Measurements from ENCODE around the gene CEBPG. TPM values are rescaled to one million over a fixed set of nuclear protein-coding genes. Genes with fewer than 3 reads are reported as not detected.

The CEBPG gene
- total and polyA plus RNA-seq, 9 of the 15 experiments (the other 6 are each of a cell fraction or from before 2014, with no cell fraction given) = 9.5 to 34.9 (median 30.9) TPM

DNA sequence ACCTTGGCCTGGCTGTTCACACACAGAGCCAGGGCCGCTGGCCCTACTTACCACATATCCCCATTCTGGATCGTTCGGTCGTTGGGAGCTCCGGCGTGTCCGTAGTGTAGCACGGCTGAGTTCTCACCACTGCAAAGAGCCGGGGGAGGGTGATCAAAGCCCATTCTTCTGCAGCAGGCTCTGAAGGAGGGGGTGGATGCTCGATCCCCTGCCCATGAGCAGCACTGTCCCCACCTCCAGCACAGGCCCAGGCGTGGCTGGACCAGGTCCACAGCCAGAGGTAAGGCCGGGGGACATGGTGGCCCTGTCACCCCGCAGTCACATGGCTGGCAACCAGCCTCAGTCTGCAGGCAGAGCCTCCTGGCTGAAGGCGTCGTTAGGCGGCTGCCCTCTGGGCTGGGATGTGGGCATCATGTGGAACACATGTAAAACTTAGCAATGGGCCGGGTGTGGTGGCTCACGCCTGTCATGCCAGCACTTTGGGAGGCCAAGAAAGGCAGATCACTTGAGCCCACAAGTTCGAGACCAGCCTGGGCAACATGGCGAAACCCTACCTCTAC lies 38.2 kb downstream of the CEBPG start:
- Histone ChIP-seq H3K36me3 (ENCODE audit: control insufficient read depth, insufficient read depth, low read length) (no peaks in the 10 kb centered on the region), H3K4me2 (ENCODE audit: insufficient read depth, low read length) (no peak overlapping the region), H4K20me1 (replicated peaks; ENCODE audit: control insufficient read depth, insufficient read depth, low read length) (peaks cover 18% of the 10 kb centered on the region), H3K4me1 (replicated peaks in 1 of 2; ENCODE audit: control insufficient read depth in 2 of 2, insufficient read depth in 2 of 2, low read length in 2 of 2) (peaks cover 0 to 19% of the 10 kb centered on the region in 2 experiments; a peak in 2 of 5 replicates), H3K9ac (ENCODE audit: insufficient read depth in 1 of 2, low read depth in 2 of 2, low read length in 2 of 2) (no peak overlapping the region), H3K4me3 (no peak overlapping the region), H2AFZ (ENCODE audit: low read depth, low read length) (no peak overlapping the region), H3K9me3 (replicated peaks; ENCODE audit: control insufficient read depth, insufficient read depth, low read depth, low read length) (no peaks in the 10 kb centered on the region), H3K9me1 (ENCODE audit: control insufficient read depth, insufficient read depth, low read length) (no peaks in the 10 kb centered on the region), H3K79me2 (ENCODE audit: control insufficient read depth, insufficient read depth, low read length) (no peaks in the 10 kb centered on the region), H3K27ac (ENCODE audit: extremely low read depth, low read depth, low read length) (no peak overlapping the region), H3K27me3 (ENCODE audit: control insufficient read depth in 2 of 2, insufficient read depth in 2 of 2, low read length in 2 of 2) (peaks cover 0 to 21% of the 10 kb centered on the region in 2 experiments; a peak in 2 of 5 replicates)
- CTCF ChIA-PET (ENCODE audit: low intra/inter-chr PET ratio) = no interaction called here
- ATAC-seq (no peak), DNase-seq (ENCODE audit: extremely low read depth in 1 of 4, low spot score in 3 of 4) (no peak), FAIRE-seq (no peak)
- TF ChIP-seq CREM (IDR thresholded peaks at IDR 0.05; ENCODE audit: low read depth) (no peak), U2AF1 (optimal IDR thresholded peaks at IDR 0.05; ENCODE audit: low read depth, low read length) (no peak), DACH1 (IDR thresholded peaks at IDR 0.05; ENCODE audit: partially characterized antibody) (no peak), SRSF3 (IDR thresholded peaks at IDR 0.05; ENCODE audit: insufficient read depth, low read length) (no peak), MXI1 (IDR thresholded peaks at IDR 0.05; ENCODE audit: low read depth, low read length) (no peak), SMC3 (conservative IDR thresholded peaks at IDR 0.05; ENCODE audit: insufficient read depth, low read depth, low read length) (no peak), HEY1 (CRISPR knock-in tag; IDR thresholded peaks at IDR 0.05; ENCODE audit: borderline replicate concordance) (no peak), BCL6 (CRISPR knock-in tag; IDR thresholded peaks at IDR 0.05) (no peak), SNIP1 (IDR thresholded peaks at IDR 0.05; ENCODE audit: low read depth) (no peak), PCBP1 (IDR thresholded peaks at IDR 0.05; ENCODE audit: low read depth, low read length, poor library complexity, severe bottlenecking) (no peak), KDM2B (CRISPR knock-in tag; IDR thresholded peaks at IDR 0.05) (no peak), ZNF263 (CRISPR knock-in tag; IDR thresholded peaks at IDR 0.05; ENCODE audit: borderline replicate concordance) (no peak), ZNF57 (CRISPR knock-in tag; IDR thresholded peaks at IDR 0.05) (no peak)
- TF ChIP-seq, protein P1, sequence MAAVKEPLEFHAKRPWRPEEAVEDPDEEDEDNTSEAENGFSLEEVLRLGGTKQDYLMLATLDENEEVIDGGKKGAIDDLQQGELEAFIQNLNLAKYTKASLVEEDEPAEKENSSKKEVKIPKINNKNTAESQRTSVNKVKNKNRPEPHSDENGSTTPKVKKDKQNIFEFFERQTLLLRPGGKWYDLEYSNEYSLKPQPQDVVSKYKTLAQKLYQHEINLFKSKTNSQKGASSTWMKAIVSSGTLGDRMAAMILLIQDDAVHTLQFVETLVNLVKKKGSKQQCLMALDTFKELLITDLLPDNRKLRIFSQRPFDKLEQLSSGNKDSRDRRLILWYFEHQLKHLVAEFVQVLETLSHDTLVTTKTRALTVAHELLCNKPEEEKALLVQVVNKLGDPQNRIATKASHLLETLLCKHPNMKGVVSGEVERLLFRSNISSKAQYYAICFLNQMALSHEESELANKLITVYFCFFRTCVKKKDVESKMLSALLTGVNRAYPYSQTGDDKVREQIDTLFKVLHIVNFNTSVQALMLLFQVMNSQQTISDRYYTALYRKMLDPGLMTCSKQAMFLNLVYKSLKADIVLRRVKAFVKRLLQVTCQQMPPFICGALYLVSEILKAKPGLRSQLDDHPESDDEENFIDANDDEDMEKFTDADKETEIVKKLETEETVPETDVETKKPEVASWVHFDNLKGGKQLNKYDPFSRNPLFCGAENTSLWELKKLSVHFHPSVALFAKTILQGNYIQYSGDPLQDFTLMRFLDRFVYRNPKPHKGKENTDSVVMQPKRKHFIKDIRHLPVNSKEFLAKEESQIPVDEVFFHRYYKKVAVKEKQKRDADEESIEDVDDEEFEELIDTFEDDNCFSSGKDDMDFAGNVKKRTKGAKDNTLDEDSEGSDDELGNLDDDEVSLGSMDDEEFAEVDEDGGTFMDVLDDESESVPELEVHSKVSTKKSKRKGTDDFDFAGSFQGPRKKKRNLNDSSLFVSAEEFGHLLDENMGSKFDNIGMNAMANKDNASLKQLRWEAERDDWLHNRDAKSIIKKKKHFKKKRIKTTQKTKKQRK (IDR thresholded peaks at IDR 0.05; ENCODE audit: borderline replicate concordance, low read depth, low read length) = no peak
- TF ChIP-seq, protein P2, sequence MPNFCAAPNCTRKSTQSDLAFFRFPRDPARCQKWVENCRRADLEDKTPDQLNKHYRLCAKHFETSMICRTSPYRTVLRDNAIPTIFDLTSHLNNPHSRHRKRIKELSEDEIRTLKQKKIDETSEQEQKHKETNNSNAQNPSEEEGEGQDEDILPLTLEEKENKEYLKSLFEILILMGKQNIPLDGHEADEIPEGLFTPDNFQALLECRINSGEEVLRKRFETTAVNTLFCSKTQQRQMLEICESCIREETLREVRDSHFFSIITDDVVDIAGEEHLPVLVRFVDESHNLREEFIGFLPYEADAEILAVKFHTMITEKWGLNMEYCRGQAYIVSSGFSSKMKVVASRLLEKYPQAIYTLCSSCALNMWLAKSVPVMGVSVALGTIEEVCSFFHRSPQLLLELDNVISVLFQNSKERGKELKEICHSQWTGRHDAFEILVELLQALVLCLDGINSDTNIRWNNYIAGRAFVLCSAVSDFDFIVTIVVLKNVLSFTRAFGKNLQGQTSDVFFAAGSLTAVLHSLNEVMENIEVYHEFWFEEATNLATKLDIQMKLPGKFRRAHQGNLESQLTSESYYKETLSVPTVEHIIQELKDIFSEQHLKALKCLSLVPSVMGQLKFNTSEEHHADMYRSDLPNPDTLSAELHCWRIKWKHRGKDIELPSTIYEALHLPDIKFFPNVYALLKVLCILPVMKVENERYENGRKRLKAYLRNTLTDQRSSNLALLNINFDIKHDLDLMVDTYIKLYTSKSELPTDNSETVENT (CRISPR knock-in tag; IDR thresholded peaks at IDR 0.05) = no peak
- POLR2A ChIA-PET = interaction anchor here (0.6 kb wide), 1 partner anchor 564 kb away, joined by 3 read pairs; no protein-coding TSS in a partner anchor
- intact Hi-C loops (cut with micrococcal nuclease) = no loop called here
- in situ Hi-C loops (cut with MboI) = no loop called here
- WGBS (ENCODE audit: insufficient coverage, low coverage, missing lambda C conversion rate) = 15% methylated on average over 19 of the region's 20 CpGs
- BruUV-seq (replicated peaks) = no TSS peak

All from K562 (cell line).